ENCODE measurements around the gene ZKSCAN7.

Gene ZKSCAN7

GRCh38 chr3:44554626-44555592 lies at the start of gene ZKSCAN7:
TSS of gene ZKSCAN7 (plus strand) at chr3:44555193. CDS start at chr3:44557048, 1,855 bp downstream.
- Histone ChIP-seq H3F3A (ENCODE audit: low read depth) (no peaks in the 10 kb centered on the region), H2AFZ (ENCODE audit: low read length) (peak within 1 kb of the TSS; percentile 92), H3K9me3 (ENCODE audit: insufficient read depth, low read depth, low read length) (no peaks in the 10 kb centered on the region), H3K4me1 (ENCODE audit: insufficient read depth, low read length, poor library complexity, severe bottlenecking) (peaks cover 23% of the 10 kb centered on the region), H3K4me2 (ENCODE audit: low read depth, low read length, poor library complexity, severe bottlenecking) (peak within 1 kb of the TSS; percentile 79), H3K27me3 (ENCODE audit: insufficient read depth, low read length, poor library complexity, severe bottlenecking) (peaks cover 46% of the 10 kb centered on the region), H3K9me2 (replicated peaks; ENCODE audit: low read depth, low read length) (no peaks in the 10 kb centered on the region), H3K36me3 (ENCODE audit: insufficient read depth, low read length) (no peaks in the 10 kb centered on the region), H3K9ac (ENCODE audit: low read depth, low read length, poor library complexity, severe bottlenecking) (peak within 1 kb of the TSS; percentile 88), H4K20me1 (ENCODE audit: insufficient read depth, low read length, poor library complexity, severe bottlenecking) (no peaks in the 10 kb centered on the region), H3K79me2 (ENCODE audit: insufficient read depth, low read length) (peaks cover 11% of the 10 kb centered on the region; the same call in 1 of the 2 replicates), H3K4me3 (ENCODE audit: low read length, poor library complexity, severe bottlenecking) (peak within 1 kb of the TSS; percentile 94)
- TF ChIP-seq CTCF (conservative IDR thresholded peaks at IDR 0.05; ENCODE audit: low read length) = no peak

GRCh38 chr3:44506556-44506955 lies 48.4 kb upstream of the ZKSCAN7 start:
- Histone ChIP-seq H3K9ac (ENCODE audit: low read depth, low read length, poor library complexity, severe bottlenecking) (no peak overlapping the region), H3K79me2 (ENCODE audit: insufficient read depth, low read length) (peaks cover 81% of the 10 kb centered on the region), H3K4me3 (ENCODE audit: low read length, poor library complexity, severe bottlenecking) (no peak overlapping the region), H2AFZ (ENCODE audit: low read length) (no peak overlapping the region), H3K27me3 (ENCODE audit: insufficient read depth, low read length, poor library complexity, severe bottlenecking) (no peaks in the 10 kb centered on the region), H3K9me2 (replicated peaks; ENCODE audit: low read depth, low read length) (no peaks in the 10 kb centered on the region), H3F3A (ENCODE audit: low read depth) (no peaks in the 10 kb centered on the region), H3K9me3 (ENCODE audit: insufficient read depth, low read depth, low read length) (0 out of 2 replicates have a peak, but pooled peaks cover 4% of the 10 kb centered on the region), H3K36me3 (ENCODE audit: insufficient read depth, low read length) (peaks cover 11% of the 10 kb centered on the region; the same call in 1 of the 2 replicates), H4K20me1 (ENCODE audit: insufficient read depth, low read length, poor library complexity, severe bottlenecking) (peaks cover 22% of the 10 kb centered on the region), H3K4me1 (ENCODE audit: insufficient read depth, low read length, poor library complexity, severe bottlenecking) (peaks cover 31% of the 10 kb centered on the region), H3K4me2 (ENCODE audit: low read depth, low read length, poor library complexity, severe bottlenecking) (peak overlapping the region; percentile 91)
- TF ChIP-seq CTCF (conservative IDR thresholded peaks at IDR 0.05; ENCODE audit: low read length) = no peak
- no peak for TF ChIP-seq EZH2phosphoT487 (IDR thresholded peaks at IDR 0.05; ENCODE audit: borderline replicate concordance)

- peaks cover 77% of the 10 kb centered on the region for H3K79me2 ChIP-seq (ENCODE audit: insufficient read depth, low read length)
- H4K20me1 ChIP-seq (ENCODE audit: insufficient read depth, low read length, poor library complexity, severe bottlenecking) = peaks cover 22% of the 10 kb centered on the region
- no peak for TF ChIP-seq EZH2phosphoT487 (IDR thresholded peaks at IDR 0.05; ENCODE audit: borderline replicate concordance)
- TF ChIP-seq CTCF (conservative IDR thresholded peaks at IDR 0.05; ENCODE audit: low read length) = no peak
- peak overlapping the region; percentile 91 for H3K4me2 ChIP-seq (ENCODE audit: low read depth, low read length, poor library complexity, severe bottlenecking)
- H3K27me3 ChIP-seq (ENCODE audit: insufficient read depth, low read length, poor library complexity, severe bottlenecking) = no peaks in the 10 kb centered on the region
- 0 out of 2 replicates have a peak, but pooled peaks cover 4% of the 10 kb centered on the region for H3K9me3 ChIP-seq (ENCODE audit: insufficient read depth, low read depth, low read length)
- no peaks in the 10 kb centered on the region for H3K9me2 ChIP-seq (replicated peaks; ENCODE audit: low read depth, low read length)
- H3K9ac ChIP-seq (ENCODE audit: low read depth, low read length, poor library complexity, severe bottlenecking) = no peak overlapping the region
- H3K4me3 ChIP-seq (ENCODE audit: low read length, poor library complexity, severe bottlenecking) = no peak overlapping the region
- H3K4me1 ChIP-seq (ENCODE audit: insufficient read depth, low read length, poor library complexity, severe bottlenecking) = peaks cover 31% of the 10 kb centered on the region
- H3F3A ChIP-seq (ENCODE audit: low read depth) = no peaks in the 10 kb centered on the region
- no peak overlapping the region for H2AFZ ChIP-seq (ENCODE audit: low read length)
- H3K36me3 ChIP-seq (ENCODE audit: insufficient read depth, low read length) = peaks cover 7% of the 10 kb centered on the region; the same call in 1 of the 2 replicates
These were observed 48.0 kb upstream of the ZKSCAN7 start for GRCh38 chr3:44506961-44507360.
